GM12878 (cell line): Measurements from ENCODE around the gene TMEM198. TPM values are rescaled to one million over a fixed set of nuclear protein-coding genes. Genes with fewer than 3 reads are reported as not detected.
A peak's percentile ranks its signal among the peaks of the same experiment; 100 is the strongest.

Source experiments
- CHD2 ChIP-seq: IDR thresholded peaks from 2 replicates; pipeline ENCODE4 v1.6.1; 2011; ENCODE audit warnings: low read depth, low read length, improper control_type of control experiment, borderline replicate concordance
- ESRRA ChIP-seq: IDR thresholded peaks from 2 replicates; pipeline ENCODE4 v1.6.1; 2012; ENCODE audit warnings: mild to moderate bottlenecking, low read length, improper control_type of control experiment
- FOS ChIP-seq: IDR thresholded peaks from 3 replicates; pipeline ENCODE4 v1.6.1; 2011; ENCODE audit warnings: borderline replicate concordance; ENCODE audit not compliant: insufficient read length; ENCODE audit errors: extremely low read depth
- HDAC2 ChIP-seq: fragments of 200-600 bp; sonication (generic); IDR thresholded peaks from 2 replicates; pipeline ENCODE4 v1.6.1; 2017
- IKZF2 ChIP-seq, 2 experiments: fragments of 450-650 bp; IDR thresholded peaks; 2 replicates each; pipeline ENCODE4 v1.6.1; 2017; ENCODE audit warnings: mild to moderate bottlenecking in 2 of 2, moderate library complexity in 2 of 2
- KLF5 ChIP-seq: fragments of 450-650 bp; IDR thresholded peaks from 2 replicates; pipeline ENCODE4 v1.6.1; 2014; ENCODE audit warnings: mild to moderate bottlenecking; ENCODE audit not compliant: partially characterized antibody
- NBN ChIP-seq: fragments of 450-650 bp; IDR thresholded peaks from 2 replicates; pipeline ENCODE4 v1.6.1; 2016
- NFYA ChIP-seq: IDR thresholded peaks from 2 replicates; pipeline ENCODE4 v1.6.1; 2011; ENCODE audit warnings: low read depth, mild to moderate bottlenecking, low read length, improper control_type of control experiment, borderline replicate concordance
- NKRF ChIP-seq: fragments of 450-650 bp; conservative IDR thresholded peaks from 2 replicates; pipeline ENCODE4 v1.6.1; 2017; ENCODE audit warnings: mild to moderate bottlenecking, moderate library complexity
- NR2F1 ChIP-seq: fragments of 450-650 bp; conservative IDR thresholded peaks from 2 replicates; pipeline ENCODE4 v1.6.1; 2017; ENCODE audit warnings: mild to moderate bottlenecking
- PAX5 ChIP-seq: IDR thresholded peaks from 2 replicates; pipeline ENCODE4 v1.6.1; 2011; ENCODE audit warnings: low read depth, low read length, borderline replicate concordance
- POLR2AphosphoS2 ChIP-seq: IDR thresholded peaks from 2 replicates; pipeline ENCODE4 v1.6.1; 2011; ENCODE audit warnings: low read depth, mild to moderate bottlenecking, low read length, improper control_type of control experiment, moderate library complexity
- RB1 ChIP-seq: fragments of 450-650 bp; formaldehyde crosslinking; IDR thresholded peaks from 2 replicates; pipeline ENCODE4 v1.6.1; 2017; ENCODE audit warnings: mild to moderate bottlenecking, borderline replicate concordance
- RELA ChIP-seq: fragments of 450-650 bp; IDR thresholded peaks from 2 replicates; pipeline ENCODE4 v1.8.0; 2014; ENCODE audit warnings: borderline replicate concordance; ENCODE audit not compliant: partially characterized antibody
- SIN3A ChIP-seq: IDR thresholded peaks from 2 replicates; pipeline ENCODE4 v1.6.1; 2012; ENCODE audit warnings: low read depth, low read length, improper control_type of control experiment
- SMC3 ChIP-seq: IDR thresholded peaks from 2 replicates; pipeline ENCODE4 v1.6.1; 2011; ENCODE audit warnings: low read length, improper control_type of control experiment, borderline replicate concordance
- SUPT20H ChIP-seq: IDR thresholded peaks from 2 replicates; pipeline ENCODE4 v1.6.1; 2011; ENCODE audit warnings: low read depth, mild to moderate bottlenecking, low read length, moderate library complexity, borderline replicate concordance; ENCODE audit not compliant: control insufficient read depth
- ZNF592 ChIP-seq: fragments of 450-650 bp; IDR thresholded peaks from 2 replicates; pipeline ENCODE4 v1.6.1; 2017; ENCODE audit warnings: mild to moderate bottlenecking, moderate library complexity
- ZZZ3 ChIP-seq: IDR thresholded peaks from 2 replicates; pipeline ENCODE4 v1.6.1; 2011; ENCODE audit warnings: low read depth; ENCODE audit not compliant: control insufficient read depth, insufficient read length
- polyA plus RNA-seq, 11 experiments: library from polyadenylated mRNA; depleted of rRNA in 4 of 11; unstranded in 6 of 11; stranded (reverse) in 5 of 11; fragments of >200 nt; fragmentation: Nextera tagmentation in 4 of 11; fragmentation: Illumina TruSeq in 1 of 11; extraction: Ambion mirVana in 4 of 11; extraction: Trizol in 1 of 11; gene quantifications; 1 replicate in 1 of 11; 2 replicates in 10 of 11; pipeline versions ENCODE4 v1.2.1 to v1.2.3, GENCODE V29; 2011 to 2016; ENCODE audit warnings: inconsistent platforms in 2 of 11, missing spikeins in 2 of 11, low read depth in 1 of 11
- total RNA-seq, 4 experiments: library from RNA; depleted of rRNA in 3 of 4; stranded (reverse); fragments of >200 nt in 3 of 4; fragmentation: Illumina TruSeq in 1 of 4; extraction: Trizol in 1 of 4; gene quantifications; 2 replicates each; pipeline versions ENCODE4 v1.2.1 to v1.2.3, GENCODE V29; 2013 to 2021
- TF ChIP-seq, protein P1 (sequence below), 3 experiments: IDR thresholded peaks in 2 of 3; conservative IDR thresholded peaks in 1 of 3; 2 replicates each; pipeline ENCODE4 v1.5.1; 2011; ENCODE audit warnings: low read depth in 3 of 3, low read length in 3 of 3, mild to moderate bottlenecking in 3 of 3, control low read depth in 2 of 3, moderate library complexity in 2 of 3, inconsistent platforms in 1 of 3, mixed read lengths in 1 of 3; ENCODE audit not compliant: control insufficient read depth in 2 of 3, insufficient read depth in 1 of 3; ENCODE audit errors: extremely low read depth in 1 of 3
- TF ChIP-seq, protein P2 (sequence below): fragments of 150-350 bp; IDR thresholded peaks from 2 replicates; pipeline ENCODE4 v1.6.1; 2014; ENCODE audit warnings: mild to moderate bottlenecking, low read depth, low read length

The TMEM198 gene
- total and polyA plus RNA-seq, 10 of the 15 experiments (the other 5 are each of a cell fraction or from before 2014, with no cell fraction given): 0.16 to 1.2 (median 0.65) TPM; not detected in 2

DNA sequence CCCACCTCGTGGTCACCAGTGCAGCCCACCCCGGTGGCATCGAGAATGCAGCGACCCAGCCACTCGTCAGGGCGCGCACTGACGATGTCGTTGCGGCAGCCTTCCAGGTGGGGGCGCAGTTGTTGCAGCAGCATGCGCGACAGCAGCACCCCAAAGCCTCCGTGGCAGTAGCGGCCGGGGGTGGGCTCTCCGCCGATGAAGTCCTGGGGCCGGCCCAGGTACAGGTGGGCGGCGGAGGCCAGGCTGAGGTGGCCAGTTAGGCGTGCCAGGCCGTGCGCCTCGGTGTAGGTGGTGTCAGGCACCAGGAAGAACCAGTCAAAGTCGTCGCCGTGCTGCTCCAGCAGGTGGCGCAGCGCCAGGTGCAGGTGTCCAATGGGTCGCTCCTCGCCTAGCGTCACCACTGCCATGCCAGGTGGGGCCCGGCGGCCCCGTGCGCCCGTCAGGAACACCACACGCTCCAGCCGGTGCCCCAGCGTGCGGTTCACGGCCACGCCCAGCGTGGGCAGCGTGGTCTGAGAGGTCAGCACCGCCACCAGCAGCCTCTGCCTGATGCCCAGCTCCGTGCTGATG is 2.1 kb upstream of the TMEM198 start (continued):
- TF ChIP-seq ZNF592 (peak; percentile 52; the same call in 1 of the 2 replicates), ESRRA (0 out of 2 replicates have a peak, but pooled peaks have one; percentile 9), HDAC2 (no peak), NR2F1 (peak; percentile 37; the same call in 1 of the 2 replicates), POLR2AphosphoS2 (no peak), ZZZ3 (no peak), NBN (peak; percentile 86), RB1 (peak; percentile 96), SUPT20H (no peak), SMC3 (peak; percentile 65), SIN3A (no peak), NKRF (0 out of 2 replicates have a peak, but pooled peaks have one; percentile 39), IKZF2 (IDR thresholded peaks at IDR 0.05) (peak in 1 of 2 experiments; percentile 32; a peak in 1 of 4 replicates), FOS (no peak), PAX5 (0 out of 2 replicates have a peak, but pooled peaks have one; percentile 19), CHD2 (0 out of 2 replicates have a peak, but pooled peaks have one; percentile 31), RELA (peak; percentile 30), KLF5 (no peak), NFYA (no peak)
- TF ChIP-seq, protein P1, sequence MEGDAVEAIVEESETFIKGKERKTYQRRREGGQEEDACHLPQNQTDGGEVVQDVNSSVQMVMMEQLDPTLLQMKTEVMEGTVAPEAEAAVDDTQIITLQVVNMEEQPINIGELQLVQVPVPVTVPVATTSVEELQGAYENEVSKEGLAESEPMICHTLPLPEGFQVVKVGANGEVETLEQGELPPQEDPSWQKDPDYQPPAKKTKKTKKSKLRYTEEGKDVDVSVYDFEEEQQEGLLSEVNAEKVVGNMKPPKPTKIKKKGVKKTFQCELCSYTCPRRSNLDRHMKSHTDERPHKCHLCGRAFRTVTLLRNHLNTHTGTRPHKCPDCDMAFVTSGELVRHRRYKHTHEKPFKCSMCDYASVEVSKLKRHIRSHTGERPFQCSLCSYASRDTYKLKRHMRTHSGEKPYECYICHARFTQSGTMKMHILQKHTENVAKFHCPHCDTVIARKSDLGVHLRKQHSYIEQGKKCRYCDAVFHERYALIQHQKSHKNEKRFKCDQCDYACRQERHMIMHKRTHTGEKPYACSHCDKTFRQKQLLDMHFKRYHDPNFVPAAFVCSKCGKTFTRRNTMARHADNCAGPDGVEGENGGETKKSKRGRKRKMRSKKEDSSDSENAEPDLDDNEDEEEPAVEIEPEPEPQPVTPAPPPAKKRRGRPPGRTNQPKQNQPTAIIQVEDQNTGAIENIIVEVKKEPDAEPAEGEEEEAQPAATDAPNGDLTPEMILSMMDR (IDR thresholded peaks at IDR 0.05 in 2 of 3, conservative IDR thresholded peaks at IDR 0.05 in 1 of 3; ENCODE audit: control insufficient read depth in 2 of 3, extremely low read depth in 1 of 3, insufficient read depth in 1 of 3, low read depth in 3 of 3, low read length in 3 of 3): peak; percentile 52 to 97 (median 91)
- TF ChIP-seq, protein P2, sequence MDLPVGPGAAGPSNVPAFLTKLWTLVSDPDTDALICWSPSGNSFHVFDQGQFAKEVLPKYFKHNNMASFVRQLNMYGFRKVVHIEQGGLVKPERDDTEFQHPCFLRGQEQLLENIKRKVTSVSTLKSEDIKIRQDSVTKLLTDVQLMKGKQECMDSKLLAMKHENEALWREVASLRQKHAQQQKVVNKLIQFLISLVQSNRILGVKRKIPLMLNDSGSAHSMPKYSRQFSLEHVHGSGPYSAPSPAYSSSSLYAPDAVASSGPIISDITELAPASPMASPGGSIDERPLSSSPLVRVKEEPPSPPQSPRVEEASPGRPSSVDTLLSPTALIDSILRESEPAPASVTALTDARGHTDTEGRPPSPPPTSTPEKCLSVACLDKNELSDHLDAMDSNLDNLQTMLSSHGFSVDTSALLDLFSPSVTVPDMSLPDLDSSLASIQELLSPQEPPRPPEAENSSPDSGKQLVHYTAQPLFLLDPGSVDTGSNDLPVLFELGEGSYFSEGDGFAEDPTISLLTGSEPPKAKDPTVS: no peak
